Spleen (tissue), 7 donors: Measurements from ENCODE around the gene APEX1.

Experiments used
- POLR2A ChIP-seq, 3 donors: fragments of 450-650 bp; IDR thresholded peaks; one replicate each; pipeline ENCODE4 v1.5.1; 2017; ENCODE audit warnings: antibody characterized with exemption in 3 of 3, mild to moderate bottlenecking in 1 of 3
- POLR2AphosphoS5 ChIP-seq, 3 donors: sonication (generic); formaldehyde crosslinking; IDR thresholded peaks; one replicate each; pipeline ENCODE4 v1.5.1; 2017; ENCODE audit warnings: antibody characterized with exemption in 3 of 3
- TF ChIP-seq, protein P1 (sequence below), 11 experiments: fragments of 200-600 bp in 7 of 11; fragments of 450-650 bp in 4 of 11; sonication (generic) in 4 of 11; IDR thresholded peaks in 8 of 11; conservative IDR thresholded peaks in 3 of 11; 1 replicate in 7 of 11; 2 replicates in 4 of 11; pipeline versions ENCODE4 v1.4.0 to v1.8.0; 2016 to 2021; ENCODE audit warnings: antibody characterized with exemption in 11 of 11, inconsistent platforms in 4 of 11, mild to moderate bottlenecking in 1 of 11
- donor health status: DM: no; HTN: no; CAD: no; lungs with moderate emphysema.
- donor health status: DM: no; HTN: no; CAD: no.
- donor health status: DM: no; HTN: no; CAD: no.

DNA sequence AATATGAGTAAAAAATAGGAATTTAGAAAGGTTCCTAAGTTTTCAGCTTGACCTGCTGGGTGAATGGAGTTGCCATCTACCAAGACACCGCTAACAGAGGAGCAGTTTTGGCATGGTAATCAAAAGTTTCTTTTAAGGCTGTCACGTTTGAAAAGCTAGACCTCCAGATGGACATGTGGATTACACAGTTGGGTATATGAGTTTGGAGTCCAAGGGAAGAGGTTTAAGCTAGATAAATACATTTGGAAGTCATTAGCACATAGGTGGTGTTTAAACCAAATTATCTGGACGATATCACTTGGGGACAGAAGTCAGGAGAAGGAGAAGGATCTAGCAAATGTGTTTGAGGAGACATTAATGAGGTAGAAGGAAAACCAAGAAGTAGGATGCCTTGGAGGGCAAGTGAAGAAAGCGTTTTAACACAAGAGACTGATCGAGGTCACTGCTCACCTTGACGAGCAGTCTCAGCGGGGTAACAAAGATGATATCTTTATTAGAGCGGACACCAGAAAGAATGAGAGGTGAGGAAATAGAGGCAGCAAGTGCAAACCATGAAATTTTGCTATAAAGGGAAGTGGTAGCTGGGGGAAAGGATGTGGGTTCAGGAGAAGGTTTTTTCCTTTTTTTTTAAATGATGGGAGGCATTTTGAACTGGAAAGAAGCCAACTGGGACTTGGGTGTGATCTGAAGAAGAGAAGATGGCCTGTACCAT, 31.8 kb downstream of the APEX1 start:
- TF ChIP-seq, protein P1, sequence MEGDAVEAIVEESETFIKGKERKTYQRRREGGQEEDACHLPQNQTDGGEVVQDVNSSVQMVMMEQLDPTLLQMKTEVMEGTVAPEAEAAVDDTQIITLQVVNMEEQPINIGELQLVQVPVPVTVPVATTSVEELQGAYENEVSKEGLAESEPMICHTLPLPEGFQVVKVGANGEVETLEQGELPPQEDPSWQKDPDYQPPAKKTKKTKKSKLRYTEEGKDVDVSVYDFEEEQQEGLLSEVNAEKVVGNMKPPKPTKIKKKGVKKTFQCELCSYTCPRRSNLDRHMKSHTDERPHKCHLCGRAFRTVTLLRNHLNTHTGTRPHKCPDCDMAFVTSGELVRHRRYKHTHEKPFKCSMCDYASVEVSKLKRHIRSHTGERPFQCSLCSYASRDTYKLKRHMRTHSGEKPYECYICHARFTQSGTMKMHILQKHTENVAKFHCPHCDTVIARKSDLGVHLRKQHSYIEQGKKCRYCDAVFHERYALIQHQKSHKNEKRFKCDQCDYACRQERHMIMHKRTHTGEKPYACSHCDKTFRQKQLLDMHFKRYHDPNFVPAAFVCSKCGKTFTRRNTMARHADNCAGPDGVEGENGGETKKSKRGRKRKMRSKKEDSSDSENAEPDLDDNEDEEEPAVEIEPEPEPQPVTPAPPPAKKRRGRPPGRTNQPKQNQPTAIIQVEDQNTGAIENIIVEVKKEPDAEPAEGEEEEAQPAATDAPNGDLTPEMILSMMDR (IDR thresholded peaks at IDR 0.05 in 8 of 11, conservative IDR thresholded peaks at IDR 0.05 in 3 of 11), result no peak
- TF ChIP-seq POLR2A (IDR thresholded peaks at IDR 0.05) (no peak), POLR2AphosphoS5 (IDR thresholded peaks at IDR 0.05) (no peak)
